CD14-positive monocyte (primary cell): ENCODE data around the gene SLC6A18. TPM values are rescaled to one million over a fixed set of nuclear protein-coding genes. Genes with fewer than 3 reads are reported as not detected.

Experiments used
- DNase-seq, 3 donors: peaks; one replicate each; pipeline ENCODE4 v3.0.0-alpha.2; 2011 to 2022
- H2AFZ ChIP-seq: 2 replicates; pipeline ENCODE4 v1.6.0; 2012; ENCODE audit warnings: mild to moderate bottlenecking, low read depth, low read length, inconsistent platforms; ENCODE audit not compliant: insufficient read depth, poor library complexity, severe bottlenecking
- H3K27ac ChIP-seq, 2 donors: 1 replicate in 1 of 2; 2 replicates in 1 of 2; pipeline ENCODE4 v1.5.1; 2012 to 2013; ENCODE audit warnings: low read length in 2 of 2, control low read depth in 1 of 2, inconsistent platforms in 1 of 2, low read depth in 1 of 2, mild to moderate bottlenecking in 1 of 2
- H3K27me3 ChIP-seq, 2 donors: one replicate each; pipeline versions ENCODE4 v1.6.0 to v1.6.1; 2011 to 2013; ENCODE audit warnings: low read length in 2 of 2; ENCODE audit not compliant: control insufficient read depth in 2 of 2, insufficient read depth in 2 of 2
- H3K36me3 ChIP-seq, 2 donors: replicated peaks in 1 of 2; 1 replicate in 1 of 2; 2 replicates in 1 of 2; pipeline versions ENCODE4 v1.5.1 to v1.6.1; 2012 to 2013; ENCODE audit warnings: low read length in 2 of 2, control low read depth in 1 of 2, inconsistent platforms in 1 of 2, mild to moderate bottlenecking in 1 of 2; ENCODE audit not compliant: insufficient read depth in 2 of 2, control insufficient read depth in 1 of 2
- H3K4me1 ChIP-seq, 2 donors: 1 replicate in 1 of 2; 2 replicates in 1 of 2; pipeline versions ENCODE4 v1.5.1 to v1.6.1; 2012 to 2013; ENCODE audit warnings: low read length in 2 of 2, control low read depth in 1 of 2, inconsistent platforms in 1 of 2, mild to moderate bottlenecking in 1 of 2, moderate library complexity in 1 of 2; ENCODE audit not compliant: insufficient read depth in 2 of 2, control insufficient read depth in 1 of 2
- H3K4me2 ChIP-seq: replicated peaks from 2 replicates; pipeline ENCODE3; 2012; ENCODE audit warnings: low read length, moderate library complexity, mild to moderate bottlenecking; ENCODE audit not compliant: poor library complexity, severe bottlenecking; ENCODE audit errors: extremely low read depth
- H3K4me3 ChIP-seq, 3 experiments: fragments of 200-600 bp in 1 of 3; sonication (generic) in 1 of 3; replicated peaks in 1 of 3; 1 replicate in 2 of 3; 2 replicates in 1 of 3; pipeline ENCODE4 v1.5.1; 2011 to 2013; ENCODE audit warnings: low read length in 3 of 3, mild to moderate bottlenecking in 3 of 3, control low read depth in 2 of 3, low read depth in 2 of 3, inconsistent platforms in 1 of 3, moderate library complexity in 1 of 3
- H3K79me2 ChIP-seq: 2 replicates; pipeline ENCODE4 v1.6.0; 2012; ENCODE audit warnings: mild to moderate bottlenecking, control low read depth, inconsistent platforms, low read length, moderate library complexity; ENCODE audit not compliant: insufficient read depth
- H3K9ac ChIP-seq: 2 replicates; pipeline ENCODE4 v1.6.0; 2017; ENCODE audit warnings: low read length, mild to moderate bottlenecking; ENCODE audit not compliant: insufficient read depth, poor library complexity, severe bottlenecking
- H3K9me3 ChIP-seq, 2 donors: replicated peaks in 1 of 2; 1 replicate in 1 of 2; 2 replicates in 1 of 2; pipeline versions ENCODE4 v1.5.1 to v1.6.1; 2012 to 2013; ENCODE audit warnings: low read length in 2 of 2, control low read depth in 1 of 2; ENCODE audit not compliant: control insufficient read depth in 1 of 2, insufficient read depth in 1 of 2
- H4K20me1 ChIP-seq: 2 replicates; pipeline ENCODE4 v1.6.0; 2012; ENCODE audit warnings: mild to moderate bottlenecking, low read length, control low read depth, moderate library complexity; ENCODE audit not compliant: insufficient read depth
- H3K27ac Mint-ChIP-seq, 7 donors: one replicate each; pipeline ENCODE4 v1.8.0; 2020; ENCODE audit warnings: mild to moderate bottlenecking in 7 of 7, mixed read lengths in 7 of 7, moderate library complexity in 6 of 7, inconsistent platforms in 2 of 7
- H3K27me3 Mint-ChIP-seq, 3 donors: one replicate each; pipeline ENCODE4 v1.8.0; 2021 to 2022; ENCODE audit warnings: low read depth in 3 of 3, mild to moderate bottlenecking in 3 of 3, mixed read lengths in 3 of 3, moderate library complexity in 3 of 3, inconsistent platforms in 1 of 3
- H3K36me3 Mint-ChIP-seq, 2 donors: one replicate each; pipeline ENCODE4 v1.8.0; 2020; ENCODE audit warnings: mixed read lengths in 2 of 2, inconsistent platforms in 1 of 2, mild to moderate bottlenecking in 1 of 2
- H3K4me1 Mint-ChIP-seq: one replicate; pipeline ENCODE4 v1.8.0; 2020; ENCODE audit warnings: mild to moderate bottlenecking, mixed read lengths
- H3K4me3 Mint-ChIP-seq, 2 donors: one replicate each; pipeline ENCODE4 v1.8.0; 2020; ENCODE audit warnings: mild to moderate bottlenecking in 2 of 2, mixed read lengths in 2 of 2, moderate library complexity in 1 of 2
- H3K9me3 Mint-ChIP-seq, 7 donors: one replicate each; pipeline ENCODE4 v1.8.0; 2020 to 2022; ENCODE audit warnings: mixed read lengths in 7 of 7, mild to moderate bottlenecking in 6 of 7, moderate library complexity in 6 of 7, inconsistent platforms in 2 of 7
- CTCF ChIP-seq: fragments of 200-600 bp; IDR thresholded peaks from one replicate; pipeline ENCODE4 v1.8.0; 2022; ENCODE audit warnings: antibody characterized with exemption, mild to moderate bottlenecking
- WGBS: methylation state at CpG from one replicate; pipeline ENCODE4 v1.1.5; 2013; ENCODE audit warnings: missing lambda C conversion rate; ENCODE audit not compliant: insufficient coverage; 5-methylcytosine and 5-hydroxymethylcytosine counted together
- intact Hi-C, 2 donors: fragments of 100-400 bp; cut with micrococcal nuclease; formaldehyde crosslinking; loops; one replicate each; pipeline versions ENCODE4 v1.15.0 to v1.15.1; 2023
- polyA plus RNA-seq, 3 donors: library from polyadenylated mRNA; depleted of rRNA in 1 of 3; unstranded in 2 of 3; stranded (reverse) in 1 of 3; fragments of 300-500 nt in 2 of 3; fragments of >200 nt in 1 of 3; fragmentation: Illumina TruSeq in 2 of 3; gene quantifications; 1 replicate in 2 of 3; 2 replicates in 1 of 3; pipeline ENCODE4 v1.2.3, GENCODE V29; 2012 to 2021

Gene SLC6A18
- polyA plus RNA-seq, 3 donors = not detected

GRCh38 chr5:1193591-1193985 is 31.6 kb upstream of the SLC6A18 start:
- Histone ChIP-seq H3K27me3 (no peaks in the 10 kb centered on the region), H3K79me2 (no peaks in the 10 kb centered on the region), H3K4me3 (no peak overlapping the region), H2AFZ (no peak overlapping the region), H3K36me3 (no peaks in the 10 kb centered on the region), H3K9me3 (no peaks in the 10 kb centered on the region), H4K20me1 (no peaks in the 10 kb centered on the region), H3K27ac (no peak overlapping the region), H3K4me1 (no peaks in the 10 kb centered on the region), H3K9ac (no peak overlapping the region), H3K4me2 (no peak overlapping the region)
- no peak overlapping the region for H3K4me3 Mint-ChIP-seq
- 84% methylated on average over 28 of the region's 28 CpGs for WGBS
- no peak overlapping the region for H3K27ac Mint-ChIP-seq
- peaks cover 2% of the 10 kb centered on the region for H3K4me1 Mint-ChIP-seq
- no peaks in the 10 kb centered on the region for H3K9me3 Mint-ChIP-seq
- intact Hi-C loops = no loop called here
- H3K27me3 Mint-ChIP-seq = peaks cover 6 to 20% (median 9%) of the 10 kb centered on the region in 3 donors
- no peaks in the 10 kb centered on the region for H3K36me3 Mint-ChIP-seq
- DNase-seq = no peak
- TF ChIP-seq CTCF = no peak

- Mint-ChIP-seq H3K4me3 (no peak overlapping the region), H3K9me3 (no peaks in the 10 kb centered on the region), H3K4me1 (peaks cover 2% of the 10 kb centered on the region), H3K27ac (no peak overlapping the region), H3K36me3 (no peaks in the 10 kb centered on the region), H3K27me3 (peaks cover 6 to 19% (median 9%) of the 10 kb centered on the region in 3 donors)
- H3K4me3 ChIP-seq = no peak overlapping the region
- no peak overlapping the region for H2AFZ ChIP-seq
- no peaks in the 10 kb centered on the region for H3K4me1 ChIP-seq
- H3K9me3 ChIP-seq = no peaks in the 10 kb centered on the region
- no peak overlapping the region for H3K4me2 ChIP-seq
- H3K27ac ChIP-seq = no peak overlapping the region
- DNase-seq = no peak
- no peak overlapping the region for H3K9ac ChIP-seq
- no peaks in the 10 kb centered on the region for H3K36me3 ChIP-seq
- H3K27me3 ChIP-seq = no peaks in the 10 kb centered on the region
- no peaks in the 10 kb centered on the region for H4K20me1 ChIP-seq
- TF ChIP-seq CTCF = no peak
- H3K79me2 ChIP-seq = no peaks in the 10 kb centered on the region
- no CpG with 5 or more reads among the region's 6 CpGs for WGBS
- intact Hi-C loops = no loop called here
These were observed 30.8 kb upstream of the SLC6A18 start for GRCh38 chr5:1194378-1194777.
